ENCODE results near the gene CMYA5.

GRCh38 chr5:79798893-79799590 lies 109.4 kb downstream of the CMYA5 start:
- TF ChIP-seq CSRNP3 (CRISPR knock-in tag; IDR thresholded peaks at IDR 0.05) (no peak), ZFP3 (CRISPR knock-in tag; IDR thresholded peaks at IDR 0.05) (no peak), PATZ1 (CRISPR knock-in tag; IDR thresholded peaks at IDR 0.05; ENCODE audit: borderline replicate concordance) (no peak), CREB5 (CRISPR knock-in tag; IDR thresholded peaks at IDR 0.05; ENCODE audit: low read depth) (no peak), ARNTL (CRISPR knock-in tag; IDR thresholded peaks at IDR 0.05; ENCODE audit: borderline replicate concordance, low read depth) (no peak), BACH2 (CRISPR knock-in tag; IDR thresholded peaks at IDR 0.05; ENCODE audit: borderline replicate concordance) (no peak)
